ENCODE measurements around the gene CLIC4. TPM values are rescaled to one million over a fixed set of nuclear protein-coding genes. Genes with fewer than 3 reads are reported as not detected.

CLIC4 gene
- total RNA-seq, 1 experiment from 2014 or later: 230 TPM

DNA sequence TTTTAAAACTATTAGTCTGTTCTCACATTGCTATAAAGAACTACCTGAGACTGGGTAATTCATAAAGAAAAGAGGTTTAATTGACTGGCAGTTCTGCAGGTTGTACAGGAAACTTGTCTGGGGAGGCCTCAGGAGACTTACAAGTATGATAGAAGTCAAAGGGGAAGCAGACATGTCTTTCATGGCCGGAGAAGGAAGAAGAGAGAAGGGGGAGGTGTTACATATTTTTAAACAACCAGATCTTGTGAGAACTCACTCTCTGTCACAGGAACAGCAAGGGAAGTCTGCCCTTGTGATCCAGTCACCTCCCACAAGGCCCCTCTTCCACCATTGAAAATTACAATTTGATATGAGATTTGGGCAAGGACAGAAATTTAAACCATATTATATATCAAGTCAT is 55.9 kb downstream of the CLIC4 start:
- H3K9me3 ChIP-seq (ENCODE audit: control insufficient read depth, low read depth, low read length): peaks cover 14% of the 10 kb centered on the region
- H2BK5ac ChIP-seq (ENCODE audit: insufficient read length, low read length): no peak overlapping the region
- no peak overlapping the region for H2AK5ac ChIP-seq (ENCODE audit: insufficient read length, low read length)
- H3K14ac ChIP-seq (ENCODE audit: insufficient read depth, low read length): no peak overlapping the region
- no peaks in the 10 kb centered on the region for H3K27me3 ChIP-seq (ENCODE audit: insufficient read depth, low read length)
- H3K9ac ChIP-seq (ENCODE audit: extremely low read depth, insufficient read length, low read length): no peak overlapping the region
- no peaks in the 10 kb centered on the region for H3K4me1 ChIP-seq (ENCODE audit: insufficient read depth, low read length)
- H2BK15ac ChIP-seq (ENCODE audit: low read depth, low read length): no peak overlapping the region
- H2AFZ ChIP-seq (ENCODE audit: low read length): no peak overlapping the region
- no peak overlapping the region for H3T11ph ChIP-seq (ENCODE audit: low read length)
- no peak overlapping the region for H4K91ac ChIP-seq (ENCODE audit: insufficient read length, low read depth, low read length)
- no peak overlapping the region for H2BK120ac ChIP-seq (ENCODE audit: low read depth, low read length, poor library complexity, severe bottlenecking)
- no peak overlapping the region for H3K27ac ChIP-seq (ENCODE audit: insufficient read length, low read depth, low read length)
- no peak overlapping the region for H3K18ac ChIP-seq (ENCODE audit: insufficient read length, low read depth, low read length)
- H3K79me2 ChIP-seq (ENCODE audit: insufficient read depth, low read length): no peaks in the 10 kb centered on the region; the same call in 1 of the 2 replicates
- no peaks in the 10 kb centered on the region for H3K23me2 ChIP-seq (ENCODE audit: insufficient read length, low read depth, low read length, poor library complexity, severe bottlenecking)
- Mint-ChIP-seq H3K36me3 (ENCODE audit: insufficient read depth in 1 of 3, low read depth in 3 of 3) (peaks cover 32 to 50% (median 44%) of the 10 kb centered on the region in 3 experiments), H3K27ac (peak overlapping the region in 1 of 3 experiments; percentile 39; a peak in 2 of 7 replicates), H3K4me1 (peaks cover 4 to 10% of the 10 kb centered on the region in 2 experiments; a peak in 2 of 4 replicates), H3K9me3 (peaks cover 12 to 13% of the 10 kb centered on the region in 2 experiments), H3K4me3 (no peak overlapping the region), H3K27me3 (ENCODE audit: low read depth) (no peaks in the 10 kb centered on the region)
- WGBS (ENCODE audit: extremely low coverage, insufficient read length, low lambda C conversion rate): no CpG with 5 or more reads among the region's 1 CpG
- no peak overlapping the region for H3K56ac ChIP-seq (ENCODE audit: insufficient read length, low read depth, low read length)
- H4K5ac ChIP-seq (ENCODE audit: insufficient read length, low read depth, low read length): no peak overlapping the region
- H3K4ac ChIP-seq (ENCODE audit: low read depth, low read length): no peak overlapping the region
- H3K79me1 ChIP-seq (ENCODE audit: insufficient read depth, low read depth, low read length, poor library complexity, severe bottlenecking): no peaks in the 10 kb centered on the region
- H4K20me1 ChIP-seq (ENCODE audit: control insufficient read depth, insufficient read depth, insufficient read length): no peaks in the 10 kb centered on the region
- H3K4me2 ChIP-seq (ENCODE audit: insufficient read depth, insufficient read length, low read length): no peak overlapping the region
- TF ChIP-seq, protein P1, sequence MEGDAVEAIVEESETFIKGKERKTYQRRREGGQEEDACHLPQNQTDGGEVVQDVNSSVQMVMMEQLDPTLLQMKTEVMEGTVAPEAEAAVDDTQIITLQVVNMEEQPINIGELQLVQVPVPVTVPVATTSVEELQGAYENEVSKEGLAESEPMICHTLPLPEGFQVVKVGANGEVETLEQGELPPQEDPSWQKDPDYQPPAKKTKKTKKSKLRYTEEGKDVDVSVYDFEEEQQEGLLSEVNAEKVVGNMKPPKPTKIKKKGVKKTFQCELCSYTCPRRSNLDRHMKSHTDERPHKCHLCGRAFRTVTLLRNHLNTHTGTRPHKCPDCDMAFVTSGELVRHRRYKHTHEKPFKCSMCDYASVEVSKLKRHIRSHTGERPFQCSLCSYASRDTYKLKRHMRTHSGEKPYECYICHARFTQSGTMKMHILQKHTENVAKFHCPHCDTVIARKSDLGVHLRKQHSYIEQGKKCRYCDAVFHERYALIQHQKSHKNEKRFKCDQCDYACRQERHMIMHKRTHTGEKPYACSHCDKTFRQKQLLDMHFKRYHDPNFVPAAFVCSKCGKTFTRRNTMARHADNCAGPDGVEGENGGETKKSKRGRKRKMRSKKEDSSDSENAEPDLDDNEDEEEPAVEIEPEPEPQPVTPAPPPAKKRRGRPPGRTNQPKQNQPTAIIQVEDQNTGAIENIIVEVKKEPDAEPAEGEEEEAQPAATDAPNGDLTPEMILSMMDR (conservative IDR thresholded peaks at IDR 0.05): no peak
- no peak for DNase-seq
- no peak overlapping the region for H2BK12ac ChIP-seq (ENCODE audit: insufficient read length, low read depth, low read length)
- H4K8ac ChIP-seq (replicated peaks; ENCODE audit: insufficient read length, low read depth, low read length): no peak overlapping the region
- no peak overlapping the region for H3K23ac ChIP-seq (ENCODE audit: insufficient read length, low read depth, low read length)
- no peak overlapping the region for H2BK20ac ChIP-seq (ENCODE audit: low read depth, low read length, poor library complexity, severe bottlenecking)

Measured in H9 (cell line).